Testis (tissue), 2 donors: ENCODE results near the gene IFT22.

Source experiments
- POLR2A ChIP-seq: fragments of 450-650 bp; IDR thresholded peaks from one replicate; pipeline ENCODE4 v1.6.1; 2017; ENCODE audit warnings: antibody characterized with exemption, mild to moderate bottlenecking, moderate library complexity
- TF ChIP-seq, protein P1 (sequence below), 3 experiments: fragments of 450-650 bp in 2 of 3; fragments of 200-600 bp in 1 of 3; sonication (generic) in 1 of 3; IDR thresholded peaks; one replicate each; pipeline ENCODE4 v1.5.1; 2016 to 2019; ENCODE audit warnings: antibody characterized with exemption in 3 of 3, mild to moderate bottlenecking in 2 of 3, moderate library complexity in 1 of 3

- TF ChIP-seq, protein P1, sequence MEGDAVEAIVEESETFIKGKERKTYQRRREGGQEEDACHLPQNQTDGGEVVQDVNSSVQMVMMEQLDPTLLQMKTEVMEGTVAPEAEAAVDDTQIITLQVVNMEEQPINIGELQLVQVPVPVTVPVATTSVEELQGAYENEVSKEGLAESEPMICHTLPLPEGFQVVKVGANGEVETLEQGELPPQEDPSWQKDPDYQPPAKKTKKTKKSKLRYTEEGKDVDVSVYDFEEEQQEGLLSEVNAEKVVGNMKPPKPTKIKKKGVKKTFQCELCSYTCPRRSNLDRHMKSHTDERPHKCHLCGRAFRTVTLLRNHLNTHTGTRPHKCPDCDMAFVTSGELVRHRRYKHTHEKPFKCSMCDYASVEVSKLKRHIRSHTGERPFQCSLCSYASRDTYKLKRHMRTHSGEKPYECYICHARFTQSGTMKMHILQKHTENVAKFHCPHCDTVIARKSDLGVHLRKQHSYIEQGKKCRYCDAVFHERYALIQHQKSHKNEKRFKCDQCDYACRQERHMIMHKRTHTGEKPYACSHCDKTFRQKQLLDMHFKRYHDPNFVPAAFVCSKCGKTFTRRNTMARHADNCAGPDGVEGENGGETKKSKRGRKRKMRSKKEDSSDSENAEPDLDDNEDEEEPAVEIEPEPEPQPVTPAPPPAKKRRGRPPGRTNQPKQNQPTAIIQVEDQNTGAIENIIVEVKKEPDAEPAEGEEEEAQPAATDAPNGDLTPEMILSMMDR (IDR thresholded peaks at IDR 0.05), result no peak
- no peak for TF ChIP-seq POLR2A
These were observed 41.7 kb upstream of the IFT22 start for GRCh38 chr7:101363196-101363733.
